Liver (tissue), 9 donors: ENCODE data around the gene CFAP77. TPM values are rescaled to one million over a fixed set of nuclear protein-coding genes. Genes with fewer than 3 reads are reported as not detected.

ENCODE experiments used
- DNase-seq: peaks from one replicate; pipeline ENCODE4 v3.0.0-alpha.2; 2017; ENCODE audit warnings: low spot score
- H3K27ac ChIP-seq, 2 donors: one replicate each; pipeline ENCODE4 v1.7.0; 2013; ENCODE audit warnings: inconsistent platforms in 2 of 2, low read length in 2 of 2, control low read depth in 1 of 2, low read depth in 1 of 2, mild to moderate bottlenecking in 1 of 2
- H3K27me3 ChIP-seq, 4 donors: one replicate each; pipeline versions ENCODE4 v1.6.1 to v1.7.0; 2013; ENCODE audit warnings: low read length in 3 of 4, inconsistent platforms in 1 of 4, mild to moderate bottlenecking in 1 of 4, moderate library complexity in 1 of 4; ENCODE audit not compliant: control insufficient read depth in 4 of 4, insufficient read depth in 4 of 4
- H3K36me3 ChIP-seq, 4 donors: one replicate each; pipeline versions ENCODE4 v1.6.1 to v1.7.0; 2013; ENCODE audit warnings: low read length in 3 of 4, mild to moderate bottlenecking in 3 of 4, low read depth in 1 of 4, moderate library complexity in 1 of 4; ENCODE audit not compliant: control insufficient read depth in 4 of 4, insufficient read depth in 3 of 4
- H3K4me1 ChIP-seq, 4 donors: one replicate each; pipeline versions ENCODE4 v1.6.1 to v1.7.0; 2013; ENCODE audit warnings: low read length in 3 of 4, mild to moderate bottlenecking in 3 of 4, moderate library complexity in 1 of 4; ENCODE audit not compliant: control insufficient read depth in 4 of 4, insufficient read depth in 4 of 4
- H3K4me3 ChIP-seq, 3 donors: one replicate each; pipeline versions ENCODE4 v1.6.1 to v1.7.0; 2013; ENCODE audit warnings: low read length in 3 of 3, control low read depth in 1 of 3, low read depth in 1 of 3, mild to moderate bottlenecking in 1 of 3
- H3K9ac ChIP-seq, 2 donors: one replicate each; pipeline ENCODE4 v1.7.0; 2013; ENCODE audit warnings: low read length in 2 of 2, mild to moderate bottlenecking in 2 of 2, moderate library complexity in 2 of 2, control low read depth in 1 of 2, low read depth in 1 of 2
- H3K9me3 ChIP-seq, 4 donors: one replicate each; pipeline versions ENCODE4 v1.6.1 to v1.7.0; 2013; ENCODE audit warnings: low read length in 3 of 4; ENCODE audit not compliant: control insufficient read depth in 4 of 4
- CTCF ChIP-seq: fragments of 150-350 bp; IDR thresholded peaks from 2 replicates; pipeline ENCODE4 v1.5.1; 2017; ENCODE audit warnings: improper control_type of control experiment, low read depth, low read length; ENCODE audit not compliant: missing input control
- EGR1 ChIP-seq, 2 donors: IDR thresholded peaks; 2 replicates each; pipeline ENCODE4 v1.6.1; 2016 to 2018; ENCODE audit warnings: antibody characterized with exemption in 2 of 2, low read depth in 2 of 2
- FOXA1 ChIP-seq: IDR thresholded peaks from 2 replicates; pipeline ENCODE4 v1.6.1; 2016; ENCODE audit warnings: antibody characterized with exemption
- FOXA2 ChIP-seq: IDR thresholded peaks from 2 replicates; pipeline ENCODE4 v1.6.1; 2016; ENCODE audit warnings: antibody characterized with exemption
- GABPA ChIP-seq, 2 donors: IDR thresholded peaks in 1 of 2; conservative IDR thresholded peaks in 1 of 2; 2 replicates each; pipeline ENCODE4 v1.6.1; 2016; ENCODE audit warnings: antibody characterized with exemption in 2 of 2, mild to moderate bottlenecking in 1 of 2, moderate library complexity in 1 of 2
- HNF4A ChIP-seq, 2 donors: conservative IDR thresholded peaks; 2 replicates each; pipeline ENCODE4 v1.6.1; 2016; ENCODE audit warnings: antibody characterized with exemption in 2 of 2, mild to moderate bottlenecking in 2 of 2
- HNF4G ChIP-seq: IDR thresholded peaks from 2 replicates; pipeline ENCODE4 v1.6.1; 2016; ENCODE audit warnings: antibody characterized with exemption
- JUND ChIP-seq, 2 donors: IDR thresholded peaks; 2 replicates each; pipeline ENCODE4 v1.6.1; 2016; ENCODE audit warnings: antibody characterized with exemption in 2 of 2
- NR2F2 ChIP-seq: IDR thresholded peaks from 2 replicates; pipeline ENCODE4 v1.6.1; 2016; ENCODE audit warnings: antibody characterized with exemption
- RAD21 ChIP-seq, 2 donors: IDR thresholded peaks; 2 replicates each; pipeline ENCODE4 v1.6.1; 2016; ENCODE audit warnings: antibody characterized with exemption in 2 of 2, mild to moderate bottlenecking in 2 of 2
- RXRA ChIP-seq, 2 donors: IDR thresholded peaks; 2 replicates each; pipeline ENCODE4 v1.6.1; 2017 to 2018; ENCODE audit warnings: antibody characterized with exemption in 2 of 2, mild to moderate bottlenecking in 1 of 2
- SP1 ChIP-seq: IDR thresholded peaks from 2 replicates; pipeline ENCODE4 v1.6.1; 2018; ENCODE audit warnings: antibody characterized with exemption, mild to moderate bottlenecking
- TAF1 ChIP-seq: conservative IDR thresholded peaks from 2 replicates; pipeline ENCODE4 v1.6.1; 2016; ENCODE audit warnings: antibody characterized with exemption, mild to moderate bottlenecking
- YY1 ChIP-seq: IDR thresholded peaks from 2 replicates; pipeline ENCODE4 v1.6.1; 2016; ENCODE audit warnings: antibody characterized with exemption, mild to moderate bottlenecking
- ZBTB33 ChIP-seq: IDR thresholded peaks from 2 replicates; pipeline ENCODE4 v1.6.1; 2016; ENCODE audit warnings: antibody characterized with exemption
- WGBS: extraction: QIAGEN DNeasy Blood & Tissue Kit; methylation state at CpG from one replicate; pipeline ENCODE4 v1.1.7; 2013; 5-methylcytosine and 5-hydroxymethylcytosine counted together
- polyA plus RNA-seq, 2 donors: library from polyadenylated mRNA; stranded (reverse) in 1 of 2; unstranded in 1 of 2; fragments of 200-250 nt in 1 of 2; fragments of >200 nt in 1 of 2; fragmentation: Nextera tagmentation in 1 of 2; extraction: Ambion mirVana in 1 of 2; gene quantifications; one replicate each; pipeline versions ENCODE4 v1.2.1 to v1.2.3, GENCODE V29; 2013 to 2015
- total RNA-seq, 2 donors: library from RNA; depleted of rRNA; stranded (reverse); fragments of >200 nt; gene quantifications; one replicate each; pipeline ENCODE4 v1.2.3, GENCODE V29; 2014
- TF ChIP-seq, protein P1 (sequence below): IDR thresholded peaks from 2 replicates; pipeline ENCODE4 v1.6.1; 2016; ENCODE audit warnings: antibody characterized with exemption, mild to moderate bottlenecking
- TF ChIP-seq, protein P2 (sequence below): IDR thresholded peaks from 2 replicates; pipeline ENCODE4 v1.6.1; 2016; ENCODE audit warnings: antibody characterized with exemption
- TF ChIP-seq, protein P3 (sequence below): IDR thresholded peaks from 2 replicates; pipeline ENCODE4 v1.6.1; 2016; ENCODE audit warnings: antibody characterized with exemption
- donor health status: healthy.
- donor health status: healthy.
- donor health status: healthy.
- donor health status: healthy.
- donor health status: healthy.

Gene CFAP77
- total and polyA plus RNA-seq, 4 donors, result not detected

- Histone ChIP-seq H3K9me3 (no peaks in the 10 kb centered on the region), H3K27ac (no peak overlapping the region), H3K4me3 (no peak overlapping the region), H3K9ac (no peak overlapping the region), H3K36me3 (peaks cover 2 to 47% (median 21%) of the 10 kb centered on the region in 4 donors), H3K4me1 (no peaks in the 10 kb centered on the region), H3K27me3 (no peaks in the 10 kb centered on the region)
- DNase-seq, result no peak
- WGBS, result 93% methylated on average over 6 of the region's 6 CpGs
- TF ChIP-seq HNF4A (conservative IDR thresholded peaks at IDR 0.05) (no peak), CTCF (no peak), ZBTB33 (no peak), EGR1 (IDR thresholded peaks at IDR 0.05; ENCODE audit: low read depth in 2 of 2) (no peak), TAF1 (no peak), JUND (IDR thresholded peaks at IDR 0.05) (no peak), RAD21 (IDR thresholded peaks at IDR 0.05) (no peak), FOXA2 (no peak), FOXA1 (no peak), YY1 (no peak), RXRA (IDR thresholded peaks at IDR 0.05) (no peak), GABPA (IDR thresholded peaks at IDR 0.05 in 1 of 2, conservative IDR thresholded peaks at IDR 0.05 in 1 of 2) (no peak), HNF4G (no peak), NR2F2 (no peak)
- TF ChIP-seq, protein P1, sequence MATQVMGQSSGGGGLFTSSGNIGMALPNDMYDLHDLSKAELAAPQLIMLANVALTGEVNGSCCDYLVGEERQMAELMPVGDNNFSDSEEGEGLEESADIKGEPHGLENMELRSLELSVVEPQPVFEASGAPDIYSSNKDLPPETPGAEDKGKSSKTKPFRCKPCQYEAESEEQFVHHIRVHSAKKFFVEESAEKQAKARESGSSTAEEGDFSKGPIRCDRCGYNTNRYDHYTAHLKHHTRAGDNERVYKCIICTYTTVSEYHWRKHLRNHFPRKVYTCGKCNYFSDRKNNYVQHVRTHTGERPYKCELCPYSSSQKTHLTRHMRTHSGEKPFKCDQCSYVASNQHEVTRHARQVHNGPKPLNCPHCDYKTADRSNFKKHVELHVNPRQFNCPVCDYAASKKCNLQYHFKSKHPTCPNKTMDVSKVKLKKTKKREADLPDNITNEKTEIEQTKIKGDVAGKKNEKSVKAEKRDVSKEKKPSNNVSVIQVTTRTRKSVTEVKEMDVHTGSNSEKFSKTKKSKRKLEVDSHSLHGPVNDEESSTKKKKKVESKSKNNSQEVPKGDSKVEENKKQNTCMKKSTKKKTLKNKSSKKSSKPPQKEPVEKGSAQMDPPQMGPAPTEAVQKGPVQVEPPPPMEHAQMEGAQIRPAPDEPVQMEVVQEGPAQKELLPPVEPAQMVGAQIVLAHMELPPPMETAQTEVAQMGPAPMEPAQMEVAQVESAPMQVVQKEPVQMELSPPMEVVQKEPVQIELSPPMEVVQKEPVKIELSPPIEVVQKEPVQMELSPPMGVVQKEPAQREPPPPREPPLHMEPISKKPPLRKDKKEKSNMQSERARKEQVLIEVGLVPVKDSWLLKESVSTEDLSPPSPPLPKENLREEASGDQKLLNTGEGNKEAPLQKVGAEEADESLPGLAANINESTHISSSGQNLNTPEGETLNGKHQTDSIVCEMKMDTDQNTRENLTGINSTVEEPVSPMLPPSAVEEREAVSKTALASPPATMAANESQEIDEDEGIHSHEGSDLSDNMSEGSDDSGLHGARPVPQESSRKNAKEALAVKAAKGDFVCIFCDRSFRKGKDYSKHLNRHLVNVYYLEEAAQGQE, result no peak
- TF ChIP-seq, protein P2, sequence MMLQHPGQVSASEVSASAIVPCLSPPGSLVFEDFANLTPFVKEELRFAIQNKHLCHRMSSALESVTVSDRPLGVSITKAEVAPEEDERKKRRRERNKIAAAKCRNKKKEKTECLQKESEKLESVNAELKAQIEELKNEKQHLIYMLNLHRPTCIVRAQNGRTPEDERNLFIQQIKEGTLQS, result no peak
Observed at GRCh38 chr9:132605387-132605786, 195.4 kb downstream of the CFAP77 start.

DNA sequence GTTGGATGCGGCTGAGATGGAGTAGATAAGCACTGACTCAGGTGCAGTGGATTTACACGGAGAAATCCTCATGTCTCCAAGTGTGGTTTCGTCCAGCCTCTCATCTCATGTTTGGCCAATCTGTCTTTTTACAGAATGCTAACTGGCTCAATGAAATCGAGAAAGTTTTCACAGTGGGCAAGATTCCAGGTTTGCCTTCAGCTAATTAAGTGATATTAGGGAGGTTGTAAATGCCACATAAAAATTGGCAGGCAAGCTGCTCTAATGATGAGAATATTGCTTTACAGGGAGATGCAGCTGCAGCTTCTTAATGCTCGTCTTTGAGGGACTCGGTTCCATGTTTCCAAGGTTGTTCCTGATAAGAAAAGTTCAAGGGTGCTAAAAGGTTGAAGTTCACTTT, 196.1 kb downstream of the CFAP77 start:
- Histone ChIP-seq H3K9me3 (no peaks in the 10 kb centered on the region), H3K4me3 (no peak overlapping the region), H3K4me1 (no peaks in the 10 kb centered on the region), H3K27ac (no peak overlapping the region), H3K27me3 (no peaks in the 10 kb centered on the region), H3K9ac (no peak overlapping the region), H3K36me3 (peaks cover 2 to 46% (median 20%) of the 10 kb centered on the region in 4 donors)
- 90% methylated on average over 6 of the region's 6 CpGs for WGBS
- DNase-seq, result no peak
- TF ChIP-seq GABPA (IDR thresholded peaks at IDR 0.05 in 1 of 2, conservative IDR thresholded peaks at IDR 0.05 in 1 of 2), result no peak
- no peak for TF ChIP-seq HNF4A (conservative IDR thresholded peaks at IDR 0.05)
- TF ChIP-seq RAD21 (IDR thresholded peaks at IDR 0.05), result no peak
- no peak for TF ChIP-seq FOXA2
- no peak for TF ChIP-seq SP1
- no peak for TF ChIP-seq TAF1
- no peak for TF ChIP-seq FOXA1
- TF ChIP-seq RXRA (IDR thresholded peaks at IDR 0.05), result no peak
- TF ChIP-seq, protein P3, sequence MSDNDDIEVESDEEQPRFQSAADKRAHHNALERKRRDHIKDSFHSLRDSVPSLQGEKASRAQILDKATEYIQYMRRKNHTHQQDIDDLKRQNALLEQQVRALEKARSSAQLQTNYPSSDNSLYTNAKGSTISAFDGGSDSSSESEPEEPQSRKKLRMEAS, result no peak
- TF ChIP-seq, protein P2, result no peak
- no peak for TF ChIP-seq EGR1 (IDR thresholded peaks at IDR 0.05; ENCODE audit: low read depth in 2 of 2)
- no peak for TF ChIP-seq HNF4G
- no peak for TF ChIP-seq JUND (IDR thresholded peaks at IDR 0.05)
- no peak for TF ChIP-seq NR2F2
